HepG2 (cell line): Measurements from ENCODE around the gene PSKH1. TPM values are rescaled to one million over a fixed set of nuclear protein-coding genes. Genes with fewer than 3 reads are reported as not detected.
A peak's percentile ranks its signal among the peaks of the same experiment; 100 is the strongest.

Experiments
- DNMT3B ChIP-seq: conservative IDR thresholded peaks from 2 replicates; pipeline ENCODE4 v1.6.1; 2016; ENCODE audit warnings: missing biosample characterization, control low read depth
- FOXA3 ChIP-seq: IDR thresholded peaks from 2 replicates; pipeline ENCODE4 v1.6.1; 2016; ENCODE audit warnings: missing genetic modification reagents, missing compliant biosample characterization
- GTF2F1 ChIP-seq: fragments of 150-350 bp; IDR thresholded peaks from 2 replicates; pipeline ENCODE4 v1.6.1; 2014; ENCODE audit warnings: low read length
- HNRNPL ChIP-seq: fragments of 200-400 bp; formaldehyde crosslinking; IDR thresholded peaks from 2 replicates; pipeline ENCODE4 v1.6.1; 2017; ENCODE audit warnings: mild to moderate bottlenecking, low read depth, low read length
- YEATS2 ChIP-seq: sonication (generic); formaldehyde crosslinking; IDR thresholded peaks from 2 replicates; pipeline ENCODE4 v1.4.0; 2020; ENCODE audit warnings: missing genetic modification reagents, borderline replicate concordance
- ZBTB7A ChIP-seq: sonication (generic); formaldehyde crosslinking; IDR thresholded peaks from 2 replicates; pipeline ENCODE4 v1.8.0; 2022; ENCODE audit warnings: mild to moderate bottlenecking, missing genetic modification reagents
- ZMYM4 ChIP-seq: sonication (generic); formaldehyde crosslinking; IDR thresholded peaks from 2 replicates; pipeline ENCODE4 v1.8.1; 2023; ENCODE audit warnings: mild to moderate bottlenecking, missing genetic modification reagents
- ZNF143 ChIP-seq: sonication (generic); formaldehyde crosslinking; IDR thresholded peaks from 2 replicates; pipeline ENCODE4 v1.4.0; 2020; ENCODE audit warnings: missing genetic modification reagents
- polyA plus RNA-seq, 8 experiments: library from polyadenylated mRNA; depleted of rRNA in 3 of 8; stranded (reverse) in 7 of 8; unstranded in 1 of 8; fragments of >200 nt; fragmentation: Illumina TruSeq in 4 of 8; extraction: Trizol in 4 of 8; gene quantifications; 2 replicates each; pipeline versions ENCODE4 v1.2.1 to v1.2.3, GENCODE V29; 2011 to 2016; ENCODE audit warnings: low read depth in 4 of 8, missing spikeins in 1 of 8, mixed read lengths in 1 of 8; ENCODE audit not compliant: insufficient read depth in 1 of 8
- total RNA-seq, 5 experiments: library from RNA; depleted of rRNA; stranded (reverse); fragments of >200 nt; fragmentation: Illumina TruSeq; extraction: Trizol; gene quantifications; 2 replicates each; pipeline ENCODE4 v1.2.3, GENCODE V29; 2016; ENCODE audit warnings: low read depth in 1 of 5
- TF ChIP-seq, protein P1 (sequence below): sonication (generic); formaldehyde crosslinking; conservative IDR thresholded peaks from 2 replicates; pipeline ENCODE4 v1.8.0; 2022; ENCODE audit warnings: low read depth, missing genetic modification reagents
- TF ChIP-seq, protein P2 (sequence below): sonication (generic); formaldehyde crosslinking; IDR thresholded peaks from 2 replicates; pipeline ENCODE4 v1.4.0; 2020; ENCODE audit warnings: missing genetic modification reagents, borderline replicate concordance
- TF ChIP-seq, protein P3 (sequence below): sonication (generic); formaldehyde crosslinking; IDR thresholded peaks from 2 replicates; pipeline ENCODE4 v1.5.0; 2020; ENCODE audit warnings: mild to moderate bottlenecking, missing genetic modification reagents
- TF ChIP-seq, protein P4 (sequence below), 2 experiments: sonication (generic) in 1 of 2; formaldehyde crosslinking in 1 of 2; IDR thresholded peaks; 2 replicates each; pipeline versions ENCODE4 v1.5.1 to v1.6.1; 2011 to 2020; ENCODE audit warnings: borderline replicate concordance in 1 of 2, low read depth in 1 of 2, low read length in 1 of 2, mild to moderate bottlenecking in 1 of 2, missing genetic modification reagents in 1 of 2, moderate library complexity in 1 of 2
- TF ChIP-seq, protein P5 (sequence below): sonication (generic); formaldehyde crosslinking; IDR thresholded peaks from 2 replicates; pipeline ENCODE4 v1.8.0; 2022; ENCODE audit warnings: missing genetic modification reagents, low read depth, mild to moderate bottlenecking, borderline replicate concordance

The PSKH1 gene
- total and polyA plus RNA-seq, 2 of the 13 experiments (the other 11 are each of a cell fraction or from before 2014, with no cell fraction given) = 8.4 to 19.1 TPM

DNA sequence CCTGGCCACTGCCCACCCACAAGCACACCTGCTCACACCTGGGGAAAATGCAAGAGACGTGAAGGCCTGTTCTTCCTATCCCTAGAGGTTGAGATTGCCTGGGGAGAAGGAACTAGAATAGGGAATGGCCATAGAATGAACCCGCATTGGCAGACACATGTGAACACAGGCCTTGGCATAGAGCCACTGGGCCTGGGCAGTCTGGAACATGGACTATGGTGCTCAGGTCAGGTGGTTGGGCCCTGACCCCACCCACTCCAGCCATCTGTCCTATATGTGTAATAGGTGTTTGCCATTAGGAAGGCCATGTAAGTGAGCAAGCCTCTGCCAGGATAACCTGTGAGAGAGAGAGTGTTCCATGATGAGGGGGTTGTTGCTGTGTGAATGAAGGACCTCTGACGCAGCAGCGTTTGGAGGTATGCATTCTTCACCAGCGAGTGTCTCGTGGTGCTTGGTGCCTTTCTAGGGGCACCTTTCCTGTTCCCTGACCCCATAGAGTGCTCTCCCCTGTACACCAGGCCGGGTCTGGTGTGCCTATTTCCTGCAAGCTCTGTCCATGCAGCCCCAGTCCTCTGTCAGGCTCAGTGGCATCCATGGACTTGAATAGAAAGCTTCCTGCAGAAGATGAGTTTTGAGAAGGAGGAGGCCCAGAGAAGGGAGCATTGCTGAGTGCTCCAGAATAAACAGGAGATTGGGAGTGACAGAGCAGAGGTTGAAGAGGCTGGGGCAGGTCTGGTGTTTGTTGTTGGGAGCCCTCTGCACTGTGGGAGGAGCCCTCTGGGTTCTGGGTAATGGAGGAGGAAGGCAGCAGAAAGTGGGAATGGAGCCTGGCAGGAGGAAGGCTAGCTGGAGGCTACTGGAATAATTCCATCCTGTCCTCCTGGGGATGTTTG, 23.0 kb downstream of the PSKH1 start (continued):
- TF ChIP-seq, protein P1, sequence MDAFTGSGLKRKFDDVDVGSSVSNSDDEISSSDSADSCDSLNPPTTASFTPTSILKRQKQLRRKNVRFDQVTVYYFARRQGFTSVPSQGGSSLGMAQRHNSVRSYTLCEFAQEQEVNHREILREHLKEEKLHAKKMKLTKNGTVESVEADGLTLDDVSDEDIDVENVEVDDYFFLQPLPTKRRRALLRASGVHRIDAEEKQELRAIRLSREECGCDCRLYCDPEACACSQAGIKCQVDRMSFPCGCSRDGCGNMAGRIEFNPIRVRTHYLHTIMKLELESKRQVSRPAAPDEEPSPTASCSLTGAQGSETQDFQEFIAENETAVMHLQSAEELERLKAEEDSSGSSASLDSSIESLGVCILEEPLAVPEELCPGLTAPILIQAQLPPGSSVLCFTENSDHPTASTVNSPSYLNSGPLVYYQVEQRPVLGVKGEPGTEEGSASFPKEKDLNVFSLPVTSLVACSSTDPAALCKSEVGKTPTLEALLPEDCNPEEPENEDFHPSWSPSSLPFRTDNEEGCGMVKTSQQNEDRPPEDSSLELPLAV (CRISPR knock-in tag) = no peak
- TF ChIP-seq, protein P2, sequence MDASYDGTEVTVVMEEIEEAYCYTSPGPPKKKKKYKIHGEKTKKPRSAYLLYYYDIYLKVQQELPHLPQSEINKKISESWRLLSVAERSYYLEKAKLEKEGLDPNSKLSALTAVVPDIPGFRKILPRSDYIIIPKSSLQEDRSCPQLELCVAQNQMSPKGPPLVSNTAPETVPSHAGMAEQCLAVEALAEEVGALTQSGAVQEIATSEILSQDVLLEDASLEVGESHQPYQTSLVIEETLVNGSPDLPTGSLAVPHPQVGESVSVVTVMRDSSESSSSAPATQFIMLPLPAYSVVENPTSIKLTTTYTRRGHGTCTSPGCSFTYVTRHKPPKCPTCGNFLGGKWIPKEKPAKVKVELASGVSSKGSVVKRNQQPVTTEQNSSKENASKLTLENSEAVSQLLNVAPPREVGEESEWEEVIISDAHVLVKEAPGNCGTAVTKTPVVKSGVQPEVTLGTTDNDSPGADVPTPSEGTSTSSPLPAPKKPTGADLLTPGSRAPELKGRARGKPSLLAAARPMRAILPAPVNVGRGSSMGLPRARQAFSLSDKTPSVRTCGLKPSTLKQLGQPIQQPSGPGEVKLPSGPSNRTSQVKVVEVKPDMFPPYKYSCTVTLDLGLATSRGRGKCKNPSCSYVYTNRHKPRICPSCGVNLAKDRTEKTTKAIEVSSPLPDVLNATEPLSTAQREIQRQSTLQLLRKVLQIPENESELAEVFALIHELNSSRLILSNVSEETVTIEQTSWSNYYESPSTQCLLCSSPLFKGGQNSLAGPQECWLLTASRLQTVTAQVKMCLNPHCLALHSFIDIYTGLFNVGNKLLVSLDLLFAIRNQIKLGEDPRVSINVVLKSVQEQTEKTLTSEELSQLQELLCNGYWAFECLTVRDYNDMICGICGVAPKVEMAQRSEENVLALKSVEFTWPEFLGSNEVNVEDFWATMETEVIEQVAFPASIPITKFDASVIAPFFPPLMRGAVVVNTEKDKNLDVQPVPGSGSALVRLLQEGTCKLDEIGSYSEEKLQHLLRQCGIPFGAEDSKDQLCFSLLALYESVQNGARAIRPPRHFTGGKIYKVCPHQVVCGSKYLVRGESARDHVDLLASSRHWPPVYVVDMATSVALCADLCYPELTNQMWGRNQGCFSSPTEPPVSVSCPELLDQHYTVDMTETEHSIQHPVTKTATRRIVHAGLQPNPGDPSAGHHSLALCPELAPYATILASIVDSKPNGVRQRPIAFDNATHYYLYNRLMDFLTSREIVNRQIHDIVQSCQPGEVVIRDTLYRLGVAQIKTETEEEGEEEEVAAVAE (CRISPR knock-in tag) = no peak
- TF ChIP-seq HNRNPL (no peak), ZNF143 (CRISPR knock-in tag) (peak; percentile 50; the same call in 1 of the 2 replicates), GTF2F1 (no peak), DNMT3B (no peak), YEATS2 (CRISPR knock-in tag) (no peak), FOXA3 (CRISPR knock-in tag) (0 out of 2 replicates have a peak, but pooled peaks have one; percentile 15), ZMYM4 (CRISPR knock-in tag) (no peak), ZBTB7A (CRISPR knock-in tag) (no peak)
- TF ChIP-seq, protein P3, sequence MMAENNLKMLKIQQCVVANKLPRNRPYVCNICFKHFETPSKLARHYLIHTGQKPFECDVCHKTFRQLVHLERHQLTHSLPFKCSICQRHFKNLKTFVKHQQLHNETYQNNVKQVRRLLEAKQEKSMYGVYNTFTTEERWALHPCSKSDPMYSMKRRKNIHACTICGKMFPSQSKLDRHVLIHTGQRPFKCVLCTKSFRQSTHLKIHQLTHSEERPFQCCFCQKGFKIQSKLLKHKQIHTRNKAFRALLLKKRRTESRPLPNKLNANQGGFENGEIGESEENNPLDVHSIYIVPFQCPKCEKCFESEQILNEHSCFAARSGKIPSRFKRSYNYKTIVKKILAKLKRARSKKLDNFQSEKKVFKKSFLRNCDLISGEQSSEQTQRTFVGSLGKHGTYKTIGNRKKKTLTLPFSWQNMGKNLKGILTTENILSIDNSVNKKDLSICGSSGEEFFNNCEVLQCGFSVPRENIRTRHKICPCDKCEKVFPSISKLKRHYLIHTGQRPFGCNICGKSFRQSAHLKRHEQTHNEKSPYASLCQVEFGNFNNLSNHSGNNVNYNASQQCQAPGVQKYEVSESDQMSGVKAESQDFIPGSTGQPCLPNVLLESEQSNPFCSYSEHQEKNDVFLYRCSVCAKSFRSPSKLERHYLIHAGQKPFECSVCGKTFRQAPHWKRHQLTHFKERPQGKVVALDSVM (CRISPR knock-in tag) = 0 out of 2 replicates have a peak, but pooled peaks have one; percentile 34
- TF ChIP-seq, protein P4, sequence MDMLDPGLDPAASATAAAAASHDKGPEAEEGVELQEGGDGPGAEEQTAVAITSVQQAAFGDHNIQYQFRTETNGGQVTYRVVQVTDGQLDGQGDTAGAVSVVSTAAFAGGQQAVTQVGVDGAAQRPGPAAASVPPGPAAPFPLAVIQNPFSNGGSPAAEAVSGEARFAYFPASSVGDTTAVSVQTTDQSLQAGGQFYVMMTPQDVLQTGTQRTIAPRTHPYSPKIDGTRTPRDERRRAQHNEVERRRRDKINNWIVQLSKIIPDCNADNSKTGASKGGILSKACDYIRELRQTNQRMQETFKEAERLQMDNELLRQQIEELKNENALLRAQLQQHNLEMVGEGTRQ (IDR thresholded peaks at IDR 0.05; ENCODE audit: low read depth, low read length) = 0 out of 2 replicates have a peak, but pooled peaks have one; percentile 13
- TF ChIP-seq, protein P4 (CRISPR knock-in tag; IDR thresholded peaks at IDR 0.05; ENCODE audit: borderline replicate concordance) = no peak
- TF ChIP-seq, protein P5, sequence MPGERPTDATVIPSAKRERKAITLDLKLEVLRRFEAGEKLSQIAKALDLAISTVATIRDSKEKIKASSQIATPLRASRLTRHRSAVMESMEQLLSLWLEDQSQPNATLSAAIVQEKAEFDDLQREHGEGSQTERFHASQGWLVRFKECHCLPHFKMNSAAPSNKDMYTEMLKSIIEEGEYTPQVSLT (CRISPR knock-in tag) = no peak
